ENCODE results near the gene TFDP2. TPM values are rescaled to one million over a fixed set of nuclear protein-coding genes. Genes with fewer than 3 reads are reported as not detected.

Gene TFDP2
- total RNA-seq, 1 donor from 2014 or later = 41.3 TPM

DNA sequence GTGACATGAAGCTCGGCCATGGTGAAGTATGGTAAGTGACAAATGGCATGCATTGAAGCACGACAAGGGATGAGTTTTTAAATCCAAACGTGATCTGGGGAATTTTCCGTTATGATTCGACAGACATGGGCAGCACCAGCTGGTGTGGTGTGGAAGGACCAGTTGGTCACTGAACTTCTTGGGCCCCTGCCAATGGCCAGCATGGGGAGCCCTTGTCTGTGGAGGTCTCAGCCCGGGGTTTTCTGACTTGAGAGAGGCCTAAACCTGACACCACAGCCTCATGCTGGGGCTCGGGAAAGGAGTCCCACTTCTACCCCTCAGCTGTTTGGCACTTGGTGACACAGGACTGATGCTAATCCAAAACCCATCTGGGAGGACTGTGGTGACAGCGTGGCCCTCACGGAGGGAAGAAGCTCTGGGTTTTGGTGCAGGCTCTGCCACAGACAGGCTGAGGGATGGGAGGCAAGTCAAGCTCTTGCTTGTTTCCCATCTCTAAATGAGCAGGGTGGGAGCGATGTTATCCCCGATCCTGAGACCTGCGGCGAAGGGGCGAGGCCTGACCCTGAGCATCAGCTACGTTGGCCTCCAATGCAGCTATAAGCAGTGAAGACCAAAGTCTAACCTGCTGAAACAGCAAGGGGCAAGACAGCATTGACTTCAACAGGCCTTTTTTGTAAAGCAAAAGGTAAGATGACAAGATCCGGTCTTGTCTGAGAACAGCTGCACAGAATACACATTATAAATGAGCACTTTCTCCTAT, 203.4 kb downstream of the TFDP2 start:
- Histone ChIP-seq H3K27me3 (ENCODE audit: low read depth) (no peaks in the 10 kb centered on the region), H3K4me3 (no peak overlapping the region), H3K4me1 (no peaks in the 10 kb centered on the region), H3K27ac (no peak overlapping the region), H3K9me3 (no peaks in the 10 kb centered on the region), H3K36me3 (peaks cover 4% of the 10 kb centered on the region)
- ATAC-seq (no peak), DNase-seq (no peak)
- intact Hi-C loops (cut with DNase I) = no loop called here
- TF ChIP-seq, protein P1, sequence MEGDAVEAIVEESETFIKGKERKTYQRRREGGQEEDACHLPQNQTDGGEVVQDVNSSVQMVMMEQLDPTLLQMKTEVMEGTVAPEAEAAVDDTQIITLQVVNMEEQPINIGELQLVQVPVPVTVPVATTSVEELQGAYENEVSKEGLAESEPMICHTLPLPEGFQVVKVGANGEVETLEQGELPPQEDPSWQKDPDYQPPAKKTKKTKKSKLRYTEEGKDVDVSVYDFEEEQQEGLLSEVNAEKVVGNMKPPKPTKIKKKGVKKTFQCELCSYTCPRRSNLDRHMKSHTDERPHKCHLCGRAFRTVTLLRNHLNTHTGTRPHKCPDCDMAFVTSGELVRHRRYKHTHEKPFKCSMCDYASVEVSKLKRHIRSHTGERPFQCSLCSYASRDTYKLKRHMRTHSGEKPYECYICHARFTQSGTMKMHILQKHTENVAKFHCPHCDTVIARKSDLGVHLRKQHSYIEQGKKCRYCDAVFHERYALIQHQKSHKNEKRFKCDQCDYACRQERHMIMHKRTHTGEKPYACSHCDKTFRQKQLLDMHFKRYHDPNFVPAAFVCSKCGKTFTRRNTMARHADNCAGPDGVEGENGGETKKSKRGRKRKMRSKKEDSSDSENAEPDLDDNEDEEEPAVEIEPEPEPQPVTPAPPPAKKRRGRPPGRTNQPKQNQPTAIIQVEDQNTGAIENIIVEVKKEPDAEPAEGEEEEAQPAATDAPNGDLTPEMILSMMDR (IDR thresholded peaks at IDR 0.05) = no peak

DNA sequence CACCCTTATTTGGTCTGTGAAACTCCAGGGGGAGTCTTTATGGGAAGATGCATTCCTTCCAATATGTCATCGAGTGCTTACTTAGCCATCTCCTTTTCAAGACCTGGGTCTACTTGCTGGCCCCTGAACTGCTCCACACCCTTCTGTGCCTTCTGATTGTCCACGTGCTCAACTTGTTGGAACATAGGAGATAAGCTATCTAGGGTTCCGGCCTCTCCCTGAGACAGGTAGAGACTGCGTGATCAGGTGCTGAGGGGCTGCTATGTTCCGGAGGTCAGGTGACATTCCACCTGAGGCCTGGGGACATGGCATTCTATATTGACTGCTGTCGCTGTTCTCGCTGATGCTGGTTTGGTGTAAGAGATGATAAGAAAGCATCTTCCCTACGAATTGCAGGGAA, 207.3 kb downstream of the TFDP2 start:
- intact Hi-C loops (cut with DNase I) = no loop called here
- H3K4me1 ChIP-seq = no peaks in the 10 kb centered on the region
- ATAC-seq (no peak), DNase-seq (no peak)
- H3K27ac ChIP-seq = no peak overlapping the region
- no peaks in the 10 kb centered on the region for H3K36me3 ChIP-seq
- TF ChIP-seq, protein P1 (IDR thresholded peaks at IDR 0.05) = no peak
- no peak overlapping the region for H3K4me3 ChIP-seq
- no peaks in the 10 kb centered on the region for H3K27me3 ChIP-seq (ENCODE audit: low read depth)
- no peaks in the 10 kb centered on the region for H3K9me3 ChIP-seq

DNA sequence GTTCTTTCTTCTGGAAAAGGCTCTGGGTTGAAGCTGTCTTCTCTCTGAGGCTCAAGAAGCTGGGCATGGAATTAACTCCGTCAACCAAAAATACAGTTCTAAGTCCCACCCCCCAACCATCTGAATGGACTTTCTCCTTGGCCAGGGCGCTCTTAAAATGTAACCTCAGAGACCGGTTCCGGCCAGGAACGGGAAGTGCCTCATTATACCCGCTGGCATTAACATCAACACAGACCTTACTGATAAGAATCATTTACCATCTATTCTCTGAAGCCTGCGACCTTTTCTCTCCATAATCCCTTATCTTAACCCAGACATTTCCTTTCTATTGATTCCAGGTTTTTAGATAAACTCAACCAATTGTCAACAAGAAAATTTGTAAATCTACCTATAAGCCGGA, 208.3 kb downstream of the TFDP2 start:
- TF ChIP-seq, protein P1 (IDR thresholded peaks at IDR 0.05) = no peak
- H3K4me3 ChIP-seq = no peak overlapping the region
- no peaks in the 10 kb centered on the region for H3K27me3 ChIP-seq (ENCODE audit: low read depth)
- no peak for DNase-seq
- H3K9me3 ChIP-seq = no peaks in the 10 kb centered on the region
- peak in 1 of 2 donors; percentile 30 for ATAC-seq
- H3K36me3 ChIP-seq = no peaks in the 10 kb centered on the region
- intact Hi-C loops (cut with DNase I) = no loop called here
- no peak overlapping the region for H3K27ac ChIP-seq
- no peaks in the 10 kb centered on the region for H3K4me1 ChIP-seq

DNA sequence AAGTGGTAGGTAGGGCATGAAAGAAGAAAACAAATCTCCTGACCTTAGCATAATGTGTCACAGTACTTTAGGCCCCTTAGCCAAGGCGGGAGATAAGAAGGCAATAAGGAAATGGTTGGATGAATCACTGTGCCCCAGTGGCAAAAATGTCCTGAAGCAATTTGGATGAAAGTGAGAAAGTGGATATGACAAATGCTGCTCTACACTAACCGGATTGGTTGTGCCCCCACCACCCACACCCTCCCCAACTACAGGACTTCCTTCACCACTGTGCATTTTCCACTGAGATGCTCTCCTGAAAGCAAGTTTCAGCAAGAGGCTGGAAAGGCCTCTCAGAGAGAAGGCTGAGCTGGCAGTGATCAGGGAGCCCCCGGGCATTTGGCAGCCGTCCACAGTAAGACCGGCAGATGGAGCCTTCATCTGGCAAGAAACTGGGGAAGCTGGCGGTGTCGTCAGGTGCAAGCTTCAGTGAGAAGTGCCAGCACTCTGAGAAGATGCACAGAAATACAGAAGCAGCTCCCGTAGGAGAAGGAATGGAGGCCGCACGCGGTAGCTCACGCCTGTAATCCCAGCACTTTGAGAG, 209.1 kb downstream of the TFDP2 start:
- no peaks in the 10 kb centered on the region for H3K36me3 ChIP-seq
- H3K27me3 ChIP-seq (ENCODE audit: low read depth) = no peaks in the 10 kb centered on the region
- no peak overlapping the region for H3K27ac ChIP-seq
- no peaks in the 10 kb centered on the region for H3K9me3 ChIP-seq
- no peak overlapping the region for H3K4me3 ChIP-seq
- no peaks in the 10 kb centered on the region for H3K4me1 ChIP-seq
- no peak for DNase-seq
- intact Hi-C loops (cut with DNase I) = no loop called here
- ATAC-seq = peak; percentile 40 to 66
- TF ChIP-seq, protein P1 (IDR thresholded peaks at IDR 0.05) = no peak

DNA sequence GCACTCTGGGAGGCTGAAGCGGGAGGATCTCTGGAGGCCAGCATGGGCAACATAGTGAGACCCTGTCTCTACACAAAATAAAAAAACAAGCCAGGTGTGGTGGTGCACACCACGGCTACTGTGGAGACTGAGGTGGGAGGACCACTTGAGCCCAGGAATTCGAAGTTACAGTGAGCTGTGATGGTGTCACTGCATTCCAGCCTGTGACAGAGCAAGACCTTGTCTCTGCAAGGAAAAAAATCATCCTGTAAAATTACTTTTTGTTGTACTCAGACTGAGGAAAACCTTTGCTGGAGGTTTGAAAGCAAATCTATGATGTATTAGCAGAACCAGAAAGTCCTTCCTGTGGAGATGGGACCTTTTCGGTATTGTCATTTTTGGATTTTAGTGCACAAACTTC, 209.6 kb downstream of the TFDP2 start:
- Histone ChIP-seq H3K4me3 (no peak overlapping the region), H3K9me3 (no peaks in the 10 kb centered on the region), H3K36me3 (no peaks in the 10 kb centered on the region), H3K27me3 (ENCODE audit: low read depth) (no peaks in the 10 kb centered on the region), H3K27ac (no peak overlapping the region), H3K4me1 (no peaks in the 10 kb centered on the region)
- TF ChIP-seq, protein P1 (IDR thresholded peaks at IDR 0.05) = no peak
- ATAC-seq = no peak
- intact Hi-C loops (cut with DNase I) = no loop called here
- DNase-seq = no peak
